BJ (cell line): Measurements from ENCODE around the gene FBXW5. TPM values are rescaled to one million over a fixed set of nuclear protein-coding genes. Genes with fewer than 3 reads are reported as not detected.

Experiments
- CTCF ChIA-PET: fragments of 350-600 bp; formaldehyde crosslinking; extraction: SDS; loops from one replicate; lab custom pipeline; 2021; ENCODE audit warnings: antibody characterized with exemption, inconsistent platforms; lab: Yijun Ruan, JAX
- POLR2A ChIA-PET: fragments of 300-600 bp; sonication (Branson Sonifier 250); formaldehyde crosslinking; extraction: SDS; loops from one replicate; lab custom pipeline; 2021; ENCODE audit warnings: antibody characterized with exemption; lab: Charles Lee
- DNase-seq: peaks from one replicate; pipeline ENCODE4 v3.0.0-alpha.2; 2011; ENCODE audit warnings: low read depth
- H3K27me3 ChIP-seq: 2 replicates; pipeline ENCODE4 v1.6.0; 2011; ENCODE audit warnings: low read length; ENCODE audit not compliant: control insufficient read depth, insufficient read depth
- H3K36me3 ChIP-seq: 2 replicates; pipeline ENCODE4 v1.5.1; 2011; ENCODE audit warnings: low read length; ENCODE audit not compliant: control insufficient read depth, insufficient read depth
- H3K4me3 ChIP-seq: 2 replicates; pipeline ENCODE4 v1.5.1; 2011; ENCODE audit warnings: low read depth, mild to moderate bottlenecking, control low read depth, low read length
- CTCF ChIP-seq: IDR thresholded peaks from 2 replicates; pipeline ENCODE4 v1.5.1; 2011; ENCODE audit warnings: low read depth, mild to moderate bottlenecking, control low read depth, inconsistent platforms, low read length, moderate library complexity; ENCODE audit not compliant: insufficient read depth
- polyA plus RNA-seq: library from polyadenylated mRNA; depleted of rRNA; stranded (reverse); fragments of >200 nt; gene quantifications from 2 replicates; pipeline ENCODE4 v1.2.3, GENCODE V29; 2011

FBXW5 gene
- polyA plus RNA-seq, 1 experiment, result 71.9 TPM

DNA sequence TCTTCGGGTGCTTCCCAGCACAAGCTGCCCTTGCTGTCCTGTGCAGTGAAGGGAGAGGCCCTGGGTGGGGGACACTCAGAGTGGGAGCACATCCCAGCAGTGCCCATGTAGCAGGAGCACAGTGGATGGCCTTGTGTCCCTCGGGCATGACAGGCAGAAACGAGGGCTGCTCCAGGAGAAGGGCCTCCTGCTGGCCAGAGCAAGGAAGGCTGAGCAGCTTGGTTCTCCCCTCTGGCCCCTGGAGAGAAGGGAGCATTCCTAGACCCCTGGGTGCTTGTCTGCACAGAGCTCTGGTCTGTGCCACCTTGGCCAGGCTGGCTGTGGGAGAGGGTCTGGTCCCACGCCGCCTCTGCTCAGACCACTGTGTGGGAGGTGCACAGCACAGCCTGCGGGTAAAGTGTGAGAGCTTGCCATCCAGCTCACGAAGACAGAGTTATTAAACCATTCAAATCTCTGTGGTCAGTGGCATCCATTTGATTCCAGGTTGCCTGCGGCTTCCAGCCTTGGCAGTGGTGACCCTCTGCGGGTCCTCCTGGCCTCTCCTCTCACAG is 18.3 kb downstream of the FBXW5 start:
- TF ChIP-seq CTCF, result no peak
- ChIA-PET POLR2A (no interaction called here), CTCF (interaction anchor here (0.8 to 1.0 kb wide), 2 partner anchors 16 to 18 kb away, joined by 3 read pairs; partner anchors contain the start of gene FBXW5)
- Histone ChIP-seq H3K36me3 (peaks cover 18% of the 10 kb centered on the region), H3K27me3 (no peaks in the 10 kb centered on the region), H3K4me3 (no peak overlapping the region)
- DNase-seq, result no peak

- Histone ChIP-seq H3K4me3 (no peak overlapping the region), H3K36me3 (peaks cover 21% of the 10 kb centered on the region), H3K27me3 (no peaks in the 10 kb centered on the region)
- no peak for DNase-seq
- ChIA-PET POLR2A (no interaction called here), CTCF (interaction anchor here (0.8 kb wide), 1 partner anchor 19 kb away, joined by 3 read pairs; the partner anchor contains the start of gene FBXW5)
- no peak for TF ChIP-seq CTCF
Observed at GRCh38 chr9:136925414-136926153, 19.0 kb downstream of the FBXW5 start.

- no peak for DNase-seq
- CTCF ChIA-PET, result interaction anchor here (0.6 kb wide), 1 partner anchor 123 kb away, joined by 3 read pairs; no protein-coding TSS in a partner anchor
- no peak for TF ChIP-seq CTCF
- H3K27me3 ChIP-seq, result no peaks in the 10 kb centered on the region
- H3K36me3 ChIP-seq, result peaks cover 31% of the 10 kb centered on the region
- POLR2A ChIA-PET, result no interaction called here
- H3K4me3 ChIP-seq, result no peak overlapping the region
Observed at GRCh38 chr9:136923881-136924280, 20.7 kb downstream of the FBXW5 start.

DNA sequence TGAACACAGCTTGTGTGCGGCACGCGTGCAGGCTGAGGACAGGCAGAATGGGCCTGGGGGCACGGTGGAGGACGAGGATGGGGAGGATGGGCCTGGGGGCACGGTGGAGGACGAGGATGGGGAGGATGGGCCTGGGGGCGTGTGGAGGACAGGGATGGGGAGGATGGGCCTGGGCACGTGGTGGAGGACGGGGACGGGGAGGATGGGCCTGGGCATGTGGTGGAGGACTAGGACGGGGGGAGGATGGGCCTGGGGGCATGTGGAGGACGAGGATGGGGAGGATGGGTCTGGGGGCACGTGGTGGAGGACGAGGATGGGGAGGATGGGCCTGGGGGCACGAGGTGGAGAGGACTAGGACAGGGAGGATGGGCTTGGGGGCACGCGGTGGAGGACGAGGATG is 22.0 kb downstream of the FBXW5 start:
- ChIA-PET POLR2A (no interaction called here), CTCF (no interaction called here)
- Histone ChIP-seq H3K4me3 (no peak overlapping the region), H3K27me3 (no peaks in the 10 kb centered on the region), H3K36me3 (peaks cover 28% of the 10 kb centered on the region)
- TF ChIP-seq CTCF, result no peak
- no peak for DNase-seq

DNA sequence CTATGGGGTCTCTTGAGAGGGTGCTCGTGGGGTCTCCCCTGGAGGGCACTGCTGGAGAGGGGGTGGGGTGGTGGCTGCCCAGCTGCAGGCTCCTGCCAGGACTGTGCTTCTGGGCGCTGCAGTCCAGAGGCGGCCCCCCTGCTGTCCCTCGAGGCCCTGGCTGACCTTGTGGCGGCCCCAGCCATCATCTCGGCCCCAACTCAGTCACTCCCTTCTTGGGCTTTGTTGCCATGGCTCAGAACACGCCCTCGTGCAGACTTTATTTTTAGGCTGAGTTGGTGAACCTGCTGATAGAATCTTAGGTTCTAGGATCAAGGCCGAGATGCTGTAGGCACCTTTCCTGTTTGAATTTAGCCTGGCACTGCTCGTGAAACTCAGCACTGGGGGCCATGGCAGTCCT is 22.8 kb downstream of the FBXW5 start:
- no peaks in the 10 kb centered on the region for H3K27me3 ChIP-seq
- H3K36me3 ChIP-seq, result peaks cover 30% of the 10 kb centered on the region
- POLR2A ChIA-PET, result no interaction called here
- no peak for DNase-seq
- CTCF ChIA-PET, result interaction anchor here (1.0 kb wide), 1 partner anchor 107 kb away, joined by 3 read pairs; no protein-coding TSS in a partner anchor
- TF ChIP-seq CTCF, result no peak
- H3K4me3 ChIP-seq, result no peak overlapping the region
